K562 (cell line): Measurements from ENCODE around the gene SLC39A11. TPM values are rescaled to one million over a fixed set of nuclear protein-coding genes. Genes with fewer than 3 reads are reported as not detected.

Experiments
- ATAC-seq: fragments of 200-7000 bp; cut with Tn5 transposase; 3 replicates; pipeline ENCODE4 v1.9.1; 2020; ENCODE audit warnings: moderate library complexity
- BruUV-seq: library from RNA; stranded (reverse); fragments of 400-500 nt; replicated peaks from 2 replicates; lab custom pipeline; 2021; lab: Mats Ljungman, UMichigan
- CTCF ChIA-PET: fragments of 300-600 bp; formaldehyde crosslinking; extraction: SDS; loops from one replicate; lab custom pipeline; 2021; ENCODE audit warnings: low intra/inter-chr PET ratio; lab: Yijun Ruan, JAX
- POLR2A ChIA-PET: fragments of 300-600, 350-650 bp; sonication (Branson Sonifier 250); formaldehyde crosslinking; extraction: SDS; loops from one replicate; lab custom pipeline; 2021; ENCODE audit warnings: antibody characterized with exemption, inconsistent platforms; lab: Yijun Ruan, JAX
- DNase-seq, 4 experiments: peaks; one replicate each; pipeline versions ENCODE4 v3.0.0 to v3.0.0-alpha.2; 2011 to 2018; ENCODE audit warnings: low spot score in 3 of 4, mixed read lengths in 3 of 4; ENCODE audit errors: extremely low read depth in 1 of 4
- FAIRE-seq: peaks from 2 replicates; lab custom pipeline; 2011; peaks lifted over from hg19 to GRCh38; lab: Jason Lieb, UNC
- H2AFZ ChIP-seq: 2 replicates; pipeline ENCODE4 v1.6.0; 2011; ENCODE audit warnings: low read depth, low read length, control low read depth, inconsistent platforms
- H3K27ac ChIP-seq: fragments of 200-600 bp; 3 replicates; pipeline ENCODE4 v1.8.0; 2011; ENCODE audit warnings: low read depth, mild to moderate bottlenecking, control low read depth, inconsistent platforms, low read length, moderate library complexity, mixed read lengths; ENCODE audit errors: extremely low read depth
- H3K27me3 ChIP-seq, 2 experiments: fragments of 300-600 bp in 1 of 2; 2 replicates in 1 of 2; 3 replicates in 1 of 2; pipeline versions ENCODE4 v1.6.0 to v1.8.0; 2011; ENCODE audit warnings: inconsistent platforms in 2 of 2, low read length in 2 of 2, mild to moderate bottlenecking in 1 of 2, mixed read lengths in 1 of 2, moderate library complexity in 1 of 2; ENCODE audit not compliant: control insufficient read depth in 2 of 2, insufficient read depth in 2 of 2
- H3K36me3 ChIP-seq: fragments of 300-600 bp; 3 replicates; pipeline ENCODE4 v1.8.0; 2011; ENCODE audit warnings: mild to moderate bottlenecking, low read length, inconsistent platforms; ENCODE audit not compliant: control insufficient read depth, insufficient read depth
- H3K4me1 ChIP-seq, 2 experiments: fragments of 200-600 bp in 1 of 2; replicated peaks in 1 of 2; 2 replicates in 1 of 2; 3 replicates in 1 of 2; pipeline versions ENCODE4 v1.5.1 to v1.8.0; 2011; ENCODE audit warnings: inconsistent platforms in 2 of 2, low read length in 2 of 2, mild to moderate bottlenecking in 1 of 2, mixed read lengths in 1 of 2, moderate library complexity in 1 of 2; ENCODE audit not compliant: control insufficient read depth in 2 of 2, insufficient read depth in 2 of 2
- H3K4me2 ChIP-seq: 2 replicates; pipeline ENCODE4 v1.6.1; 2011; ENCODE audit warnings: low read length, control low read depth, inconsistent platforms, mixed read lengths; ENCODE audit not compliant: insufficient read depth
- H3K4me3 ChIP-seq: fragments of 200-600 bp; sonication (generic), shearing (Covaris generic); 2 replicates; pipeline ENCODE4 v1.5.1; 2016; ENCODE audit warnings: control low read depth, inconsistent platforms
- H3K79me2 ChIP-seq: fragments of 200-600 bp; 3 replicates; pipeline ENCODE4 v1.8.0; 2011; ENCODE audit warnings: low read length, inconsistent platforms; ENCODE audit not compliant: control insufficient read depth, insufficient read depth
- H3K9ac ChIP-seq, 2 experiments: 2 replicates each; pipeline versions ENCODE4 v1.6.0 to v1.6.1; 2011; ENCODE audit warnings: low read depth in 2 of 2, low read length in 2 of 2, control low read depth in 1 of 2, inconsistent platforms in 1 of 2, mild to moderate bottlenecking in 1 of 2, mixed read lengths in 1 of 2; ENCODE audit not compliant: insufficient read depth in 1 of 2
- H3K9me1 ChIP-seq: one replicate; pipeline ENCODE4 v1.6.0; 2011; ENCODE audit warnings: inconsistent platforms, mild to moderate bottlenecking, low read length, moderate library complexity; ENCODE audit not compliant: control insufficient read depth, insufficient read depth
- H3K9me3 ChIP-seq: replicated peaks from 2 replicates; pipeline ENCODE4 v1.5.1; 2011; ENCODE audit warnings: low read depth, low read length, inconsistent platforms; ENCODE audit not compliant: control insufficient read depth, insufficient read depth
- H4K20me1 ChIP-seq: replicated peaks from 2 replicates; pipeline ENCODE4 v1.6.1; 2011; ENCODE audit warnings: low read length, inconsistent platforms, mixed read lengths; ENCODE audit not compliant: control insufficient read depth, insufficient read depth
- NRF1 ChIP-seq, 2 experiments: fragments of 450-650 bp; IDR thresholded peaks in 1 of 2; conservative IDR thresholded peaks in 1 of 2; 2 replicates each; pipeline ENCODE4 v1.6.1; 2014; ENCODE audit warnings: mild to moderate bottlenecking in 2 of 2
- RBM14 ChIP-seq: fragments of 200-400 bp; formaldehyde crosslinking; IDR thresholded peaks from 2 replicates; pipeline ENCODE4 v1.6.1; 2018; ENCODE audit warnings: low read depth, mild to moderate bottlenecking, low read length, moderate library complexity, borderline replicate concordance; ENCODE audit not compliant: insufficient read depth
- SMARCA4 ChIP-seq: fragments of 450-650 bp; IDR thresholded peaks from 2 replicates; pipeline ENCODE4 v1.6.1; 2016
- TBL1XR1 ChIP-seq, 2 experiments: IDR thresholded peaks; 2 replicates each; pipeline ENCODE4 v1.6.1; 2012; ENCODE audit warnings: improper control_type of control experiment in 2 of 2, low read length in 2 of 2, mild to moderate bottlenecking in 1 of 2
- TRIM24 ChIP-seq, 2 experiments: fragments of 450-650 bp; IDR thresholded peaks; 2 replicates each; pipeline ENCODE4 v1.6.1; 2016
- ZKSCAN1 ChIP-seq: fragments of 150-350 bp; IDR thresholded peaks from 2 replicates; pipeline ENCODE4 v1.6.1; 2016; ENCODE audit warnings: low read depth, low read length
- ZNF140 ChIP-seq: fragments of 250-450 bp; sonication (Bioruptor Pico); IDR thresholded peaks from 2 replicates; pipeline ENCODE4 v1.8.0; 2021; ENCODE audit warnings: moderate library complexity, mild to moderate bottlenecking, inconsistent platforms
- ZNF239 ChIP-seq: fragments of 250-450 bp; sonication (Bioruptor Pico); IDR thresholded peaks from 2 replicates; pipeline ENCODE4 v1.4.0; 2020; ENCODE audit warnings: mild to moderate bottlenecking
- WGBS: fragments of 100-300 bp; shearing (Covaris generic); methylation state at CpG from one replicate; pipeline ENCODE4 v1.1.6; 2016; ENCODE audit warnings: low coverage, mixed read lengths; ENCODE audit not compliant: insufficient coverage; ENCODE audit errors: missing lambda C conversion rate; 5-methylcytosine and 5-hydroxymethylcytosine counted together
- in situ Hi-C: fragments of 300-500 bp; cut with MboI; formaldehyde crosslinking; loops from 4 replicates; pipeline ENCODE4 v1.15.0; 2018; ENCODE audit warnings: inconsistent platforms, mixed read lengths
- intact Hi-C: fragments of 100-400 bp; cut with micrococcal nuclease; formaldehyde crosslinking; loops from 2 replicates; pipeline ENCODE4 v1.14.2; 2022
- polyA plus RNA-seq, 8 experiments: library from polyadenylated mRNA; depleted of rRNA in 4 of 8; stranded (reverse) in 5 of 8; unstranded in 3 of 8; fragments of >200 nt; fragmentation: Nextera tagmentation in 2 of 8; fragmentation: Illumina TruSeq in 1 of 8; extraction: Ambion mirVana in 2 of 8; extraction: Trizol in 1 of 8; gene quantifications; 2 replicates each; pipeline versions ENCODE4 v1.2.1 to v1.2.3, GENCODE V29; 2011 to 2014; ENCODE audit warnings: inconsistent platforms in 1 of 8, missing spikeins in 1 of 8
- total RNA-seq, 7 experiments: library from RNA; depleted of rRNA in 6 of 7; stranded (reverse); fragments of >200 nt in 6 of 7; fragmentation: Illumina TruSeq in 2 of 7; extraction: Trizol in 2 of 7; gene quantifications; 2 replicates each; pipeline versions ENCODE4 v1.2.1 to v1.2.3, GENCODE V29; 2011 to 2021; ENCODE audit warnings: low replicate concordance in 1 of 7
- TF ChIP-seq, protein P1 (sequence below): fragments of 450-650 bp; IDR thresholded peaks from 2 replicates; pipeline ENCODE4 v1.6.1; 2016; ENCODE audit warnings: missing biosample characterization, missing genetic modification characterization
- TF ChIP-seq, protein P2 (sequence below): sonication (generic); formaldehyde crosslinking; IDR thresholded peaks from 2 replicates; pipeline ENCODE4 v1.8.0; 2022; ENCODE audit warnings: missing genetic modification reagents, mild to moderate bottlenecking, moderate library complexity, borderline replicate concordance

SLC39A11 gene
- total and polyA plus RNA-seq, 9 of the 15 experiments (the other 6 are each of a cell fraction or from before 2014, with no cell fraction given) = 10.5 to 26.4 (median 13.4) TPM

- 89% methylated on average over 2 of the region's 2 CpGs for WGBS
- POLR2A ChIA-PET = interaction anchor here (0.5 to 1.2 kb wide), 2 partner anchors 9 to 507 kb away, joined by 3 read pairs; no protein-coding TSS in a partner anchor
Observed at GRCh38 chr17:73074566-73074965, 17.9 kb downstream of the SLC39A11 start.

More at GRCh38 chr17:73074566-73074965, 17.9 kb downstream of the SLC39A11 start:
- H3K27ac ChIP-seq = no peak overlapping the region
- H3K27me3 ChIP-seq = no peaks in the 10 kb centered on the region
- BruUV-seq = no TSS peak
- H3K4me1 ChIP-seq = no peaks in the 10 kb centered on the region
- DNase-seq (no peak), ATAC-seq (no peak), FAIRE-seq (no peak)
- no peak overlapping the region for H2AFZ ChIP-seq
- no peaks in the 10 kb centered on the region for H3K36me3 ChIP-seq
- in situ Hi-C loops (no loop called here), intact Hi-C loops (no loop called here)
- no peaks in the 10 kb centered on the region for H3K79me2 ChIP-seq
- no peak for TF ChIP-seq ZNF239
- no peak for TF ChIP-seq ZNF140 (CRISPR knock-in tag)
- TF ChIP-seq TRIM24 (IDR thresholded peaks at IDR 0.05) = no peak
- TF ChIP-seq, protein P1, sequence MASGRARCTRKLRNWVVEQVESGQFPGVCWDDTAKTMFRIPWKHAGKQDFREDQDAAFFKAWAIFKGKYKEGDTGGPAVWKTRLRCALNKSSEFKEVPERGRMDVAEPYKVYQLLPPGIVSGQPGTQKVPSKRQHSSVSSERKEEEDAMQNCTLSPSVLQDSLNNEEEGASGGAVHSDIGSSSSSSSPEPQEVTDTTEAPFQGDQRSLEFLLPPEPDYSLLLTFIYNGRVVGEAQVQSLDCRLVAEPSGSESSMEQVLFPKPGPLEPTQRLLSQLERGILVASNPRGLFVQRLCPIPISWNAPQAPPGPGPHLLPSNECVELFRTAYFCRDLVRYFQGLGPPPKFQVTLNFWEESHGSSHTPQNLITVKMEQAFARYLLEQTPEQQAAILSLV (tag) = no peak
- no peak for TF ChIP-seq NRF1 (conservative IDR thresholded peaks at IDR 0.05 in 1 of 2, IDR thresholded peaks at IDR 0.05 in 1 of 2)
- TF ChIP-seq TBL1XR1 (IDR thresholded peaks at IDR 0.05; ENCODE audit: low read length in 2 of 2) = no peak
- TF ChIP-seq, protein P2, sequence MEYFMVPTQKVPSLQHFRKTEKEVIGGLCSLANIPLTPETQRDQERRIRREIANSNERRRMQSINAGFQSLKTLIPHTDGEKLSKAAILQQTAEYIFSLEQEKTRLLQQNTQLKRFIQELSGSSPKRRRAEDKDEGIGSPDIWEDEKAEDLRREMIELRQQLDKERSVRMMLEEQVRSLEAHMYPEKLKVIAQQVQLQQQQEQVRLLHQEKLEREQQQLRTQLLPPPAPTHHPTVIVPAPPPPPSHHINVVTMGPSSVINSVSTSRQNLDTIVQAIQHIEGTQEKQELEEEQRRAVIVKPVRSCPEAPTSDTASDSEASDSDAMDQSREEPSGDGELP = no peak
- TF ChIP-seq RBM14 = no peak
- TF ChIP-seq SMARCA4 = no peak
- no peak for TF ChIP-seq ZKSCAN1
- no peak overlapping the region for H3K4me3 ChIP-seq
- CTCF ChIA-PET = interaction anchor here (0.6 kb wide), 1 partner anchor 324 kb away, joined by 4 read pairs; no protein-coding TSS in a partner anchor
- H4K20me1 ChIP-seq = no peaks in the 10 kb centered on the region
- no peaks in the 10 kb centered on the region for H3K9me3 ChIP-seq
- no peak overlapping the region for H3K4me2 ChIP-seq
- no peaks in the 10 kb centered on the region for H3K9me1 ChIP-seq
- H3K9ac ChIP-seq = no peak overlapping the region
